PFSK-1 (cell line): ENCODE results near the gene CLIC6.

Experiments used
- FOXP2 ChIP-seq: optimal IDR thresholded peaks from 2 replicates; pipeline ENCODE3; 2011; ENCODE audit warnings: borderline replicate concordance, control low read depth, inconsistent platforms; ENCODE audit not compliant: insufficient read depth; ENCODE audit errors: extremely low read length, extremely low read depth
- POLR2AphosphoS5 ChIP-seq: IDR thresholded peaks from 2 replicates; pipeline ENCODE4 v1.6.1; 2012; ENCODE audit warnings: low read depth, mild to moderate bottlenecking, control low read depth, low read length, moderate library complexity
- SIN3A ChIP-seq: IDR thresholded peaks from 2 replicates; pipeline ENCODE4 v1.6.1; 2012; ENCODE audit warnings: mild to moderate bottlenecking, low read length, moderate library complexity, borderline replicate concordance; ENCODE audit not compliant: insufficient read depth
- TAF1 ChIP-seq: IDR thresholded peaks from 2 replicates; pipeline ENCODE4 v1.6.1; 2012; ENCODE audit warnings: low read length, control low read depth, borderline replicate concordance; ENCODE audit not compliant: insufficient read depth
- TF ChIP-seq, protein P1 (sequence below), 2 experiments: IDR thresholded peaks; 2 replicates each; pipeline versions ENCODE4 v1.6.1 to v1.8.0; 2011 to 2012; ENCODE audit warnings: low read depth in 2 of 2, low read length in 2 of 2, control low read depth in 1 of 2, inconsistent platforms in 1 of 2, mild to moderate bottlenecking in 1 of 2, moderate library complexity in 1 of 2; ENCODE audit not compliant: insufficient read depth in 1 of 2

CLIC6 gene

GRCh38 chr21:34651642-34652041 lies 17.2 kb upstream of the CLIC6 start:
- no peak for TF ChIP-seq FOXP2
- TF ChIP-seq, protein P1, sequence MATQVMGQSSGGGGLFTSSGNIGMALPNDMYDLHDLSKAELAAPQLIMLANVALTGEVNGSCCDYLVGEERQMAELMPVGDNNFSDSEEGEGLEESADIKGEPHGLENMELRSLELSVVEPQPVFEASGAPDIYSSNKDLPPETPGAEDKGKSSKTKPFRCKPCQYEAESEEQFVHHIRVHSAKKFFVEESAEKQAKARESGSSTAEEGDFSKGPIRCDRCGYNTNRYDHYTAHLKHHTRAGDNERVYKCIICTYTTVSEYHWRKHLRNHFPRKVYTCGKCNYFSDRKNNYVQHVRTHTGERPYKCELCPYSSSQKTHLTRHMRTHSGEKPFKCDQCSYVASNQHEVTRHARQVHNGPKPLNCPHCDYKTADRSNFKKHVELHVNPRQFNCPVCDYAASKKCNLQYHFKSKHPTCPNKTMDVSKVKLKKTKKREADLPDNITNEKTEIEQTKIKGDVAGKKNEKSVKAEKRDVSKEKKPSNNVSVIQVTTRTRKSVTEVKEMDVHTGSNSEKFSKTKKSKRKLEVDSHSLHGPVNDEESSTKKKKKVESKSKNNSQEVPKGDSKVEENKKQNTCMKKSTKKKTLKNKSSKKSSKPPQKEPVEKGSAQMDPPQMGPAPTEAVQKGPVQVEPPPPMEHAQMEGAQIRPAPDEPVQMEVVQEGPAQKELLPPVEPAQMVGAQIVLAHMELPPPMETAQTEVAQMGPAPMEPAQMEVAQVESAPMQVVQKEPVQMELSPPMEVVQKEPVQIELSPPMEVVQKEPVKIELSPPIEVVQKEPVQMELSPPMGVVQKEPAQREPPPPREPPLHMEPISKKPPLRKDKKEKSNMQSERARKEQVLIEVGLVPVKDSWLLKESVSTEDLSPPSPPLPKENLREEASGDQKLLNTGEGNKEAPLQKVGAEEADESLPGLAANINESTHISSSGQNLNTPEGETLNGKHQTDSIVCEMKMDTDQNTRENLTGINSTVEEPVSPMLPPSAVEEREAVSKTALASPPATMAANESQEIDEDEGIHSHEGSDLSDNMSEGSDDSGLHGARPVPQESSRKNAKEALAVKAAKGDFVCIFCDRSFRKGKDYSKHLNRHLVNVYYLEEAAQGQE (IDR thresholded peaks at IDR 0.05; ENCODE audit: insufficient read depth in 1 of 2, low read depth in 2 of 2, low read length in 2 of 2), result no peak
- no peak for TF ChIP-seq TAF1
- no peak for TF ChIP-seq SIN3A
- no peak for TF ChIP-seq POLR2AphosphoS5

- TF ChIP-seq TAF1 (no peak), POLR2AphosphoS5 (no peak), SIN3A (no peak), FOXP2 (no peak)
- TF ChIP-seq, protein P1 (IDR thresholded peaks at IDR 0.05; ENCODE audit: insufficient read depth in 1 of 2, low read depth in 2 of 2, low read length in 2 of 2), result no peak
Measured at GRCh38 chr21:34653522-34653921, 15.3 kb upstream of the CLIC6 start.

DNA sequence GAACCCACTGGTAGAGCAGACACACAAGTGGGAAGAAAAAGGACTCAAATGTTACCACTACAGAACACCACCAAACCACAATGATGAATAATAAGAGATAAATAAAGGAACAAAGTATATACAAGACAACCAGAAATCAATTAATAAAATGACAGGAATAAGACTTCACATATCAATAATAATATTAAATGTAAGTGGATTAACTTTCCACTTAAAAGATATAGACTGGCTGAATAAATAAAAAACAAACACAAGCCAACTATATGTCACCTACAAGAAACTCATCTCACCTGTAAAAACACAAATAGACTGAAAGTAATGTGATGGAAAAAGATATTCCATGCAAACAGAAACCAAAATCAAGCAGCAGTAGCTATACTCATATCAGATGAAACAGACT lies 6.9 kb upstream of the CLIC6 start:
- no peak for TF ChIP-seq FOXP2
- TF ChIP-seq SIN3A, result no peak
- no peak for TF ChIP-seq TAF1
- no peak for TF ChIP-seq POLR2AphosphoS5

DNA sequence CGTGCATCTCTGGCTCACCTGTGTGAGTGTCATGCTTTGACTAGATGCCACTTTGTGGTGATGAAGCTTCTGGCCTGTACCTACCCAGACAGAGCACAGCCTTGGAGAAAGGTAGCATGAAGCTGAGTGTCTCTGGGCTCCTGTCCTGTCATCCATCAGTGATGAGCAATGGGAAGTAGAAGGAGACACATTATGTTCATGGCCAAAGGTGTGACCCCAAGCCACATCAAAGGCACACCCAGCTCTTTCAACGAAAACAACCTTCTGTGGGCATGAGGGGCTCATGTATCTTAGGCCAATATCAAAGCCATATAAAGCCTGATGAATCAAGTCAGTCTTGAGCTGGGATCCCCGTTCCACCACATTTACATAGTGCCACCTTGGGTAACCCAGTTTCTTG lies 1.0 kb upstream of the CLIC6 start:
- TF ChIP-seq FOXP2, result no peak
- TF ChIP-seq TAF1, result no peak
- TF ChIP-seq POLR2AphosphoS5, result no peak
- TF ChIP-seq, protein P1 (IDR thresholded peaks at IDR 0.05; ENCODE audit: insufficient read depth in 1 of 2, low read depth in 2 of 2, low read length in 2 of 2), result no peak
- TF ChIP-seq SIN3A, result no peak

DNA sequence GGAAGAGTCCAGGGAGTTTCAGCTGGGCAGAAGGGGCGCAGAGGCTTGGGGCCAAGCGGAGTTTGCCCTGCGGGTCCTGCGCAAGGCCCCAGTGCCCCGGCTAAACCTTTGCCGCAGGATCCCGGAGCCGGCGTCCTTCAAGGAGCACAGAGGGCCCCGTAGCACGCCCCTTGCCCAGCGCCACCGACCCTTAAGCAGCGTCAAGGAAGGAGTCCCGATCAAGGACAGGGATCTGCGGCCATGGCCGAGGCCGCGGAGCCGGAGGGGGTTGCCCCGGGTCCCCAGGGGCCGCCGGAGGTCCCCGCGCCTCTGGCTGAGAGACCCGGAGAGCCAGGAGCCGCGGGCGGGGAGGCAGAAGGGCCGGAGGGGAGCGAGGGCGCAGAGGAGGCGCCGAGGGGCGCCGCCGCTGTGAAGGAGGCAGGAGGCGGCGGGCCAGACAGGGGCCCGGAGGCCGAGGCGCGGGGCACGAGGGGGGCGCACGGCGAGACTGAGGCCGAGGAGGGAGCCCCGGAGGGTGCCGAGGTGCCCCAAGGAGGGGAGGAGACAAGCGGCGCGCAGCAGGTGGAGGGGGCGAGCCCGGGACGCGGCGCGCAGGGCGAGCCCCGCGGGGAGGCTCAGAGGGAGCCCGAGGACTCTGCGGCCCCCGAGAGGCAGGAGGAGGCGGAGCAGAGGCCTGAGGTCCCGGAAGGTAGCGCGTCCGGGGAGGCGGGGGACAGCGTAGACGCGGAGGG lies 520 bp downstream of the CLIC6 start:
- TF ChIP-seq, protein P1 (IDR thresholded peaks at IDR 0.05; ENCODE audit: insufficient read depth in 1 of 2, low read depth in 2 of 2, low read length in 2 of 2), result no peak
- TF ChIP-seq TAF1 (no peak), POLR2AphosphoS5 (no peak), FOXP2 (no peak), SIN3A (no peak)
